ENCODE results near the gene WDR93. TPM values are rescaled to one million over a fixed set of nuclear protein-coding genes. Genes with fewer than 3 reads are reported as not detected.
A peak's percentile ranks its signal among the peaks of the same experiment; 100 is the strongest.

The WDR93 gene
- total and polyA plus RNA-seq, 12 donors = 0.09 to 0.15 (median 0.15) TPM; not detected in 9

DNA sequence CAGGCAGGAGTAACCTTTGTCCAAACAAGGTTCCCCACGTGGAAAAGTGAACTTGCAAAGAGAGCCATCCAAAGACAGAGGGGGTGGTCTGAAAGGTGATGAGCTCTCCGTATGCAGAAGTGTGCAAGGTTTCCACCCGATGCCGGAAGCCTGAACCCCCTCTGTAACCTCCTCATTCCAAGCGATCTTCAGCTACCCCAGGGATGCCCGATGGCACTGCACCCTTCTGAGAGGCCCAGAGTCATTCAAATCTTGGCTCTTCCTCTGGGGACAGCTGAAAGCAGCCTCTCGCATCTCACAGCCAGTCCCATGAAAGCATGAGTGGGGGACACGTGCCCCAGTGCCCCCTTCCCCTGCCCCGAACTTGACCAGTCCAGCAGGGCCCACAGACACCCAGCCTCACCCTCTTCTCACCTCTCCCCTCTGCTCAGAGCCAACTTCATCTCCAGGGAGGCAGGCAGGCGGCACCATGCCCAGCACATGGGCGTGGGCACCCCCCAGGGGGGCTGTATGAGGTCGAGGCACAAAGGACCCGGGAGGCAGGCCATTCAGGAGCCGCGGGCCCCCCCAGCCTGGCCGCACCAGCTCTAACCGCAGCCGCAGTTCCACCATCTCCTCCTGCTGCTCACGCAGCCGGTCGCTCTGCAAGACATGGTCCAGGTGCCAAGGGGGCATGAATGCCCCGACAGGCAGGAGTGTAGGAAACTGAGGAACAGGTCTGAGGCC lies 44.0 kb upstream of the WDR93 start:
- TF ChIP-seq CTCF (IDR thresholded peaks at IDR 0.05) = no peak
- ATAC-seq = peak in 4 of 8 donors; percentile 2 to 28 (median 6)
- peaks cover 0 to 22% (median 0%) of the 10 kb centered on the region in 9 donors for H3K36me3 ChIP-seq
- no peaks in the 10 kb centered on the region for H3K9me3 ChIP-seq
- H3K4me3 ChIP-seq = no peak overlapping the region
- peaks cover 0 to 5% (median 0%) of the 10 kb centered on the region in 7 donors for H3K27me3 ChIP-seq
- no peak for DNase-seq
- 86 to 88% methylated on average over 22 of the region's 22 CpGs for WGBS, 2 donors
- no peak overlapping the region for H3K27ac ChIP-seq
- peaks cover 0 to 12% (median 0%) of the 10 kb centered on the region in 9 donors for H3K4me1 ChIP-seq
- intact Hi-C loops (cut with DNase I) = loop anchor here in 3 of 10 donors (2.0 to 10.0 kb wide), 3 partner anchors 48 to 102 kb away; partner anchors contain the start of genes PEX11A (in 1 of the 3) and WDR93 (in 1 of the 3)

DNA sequence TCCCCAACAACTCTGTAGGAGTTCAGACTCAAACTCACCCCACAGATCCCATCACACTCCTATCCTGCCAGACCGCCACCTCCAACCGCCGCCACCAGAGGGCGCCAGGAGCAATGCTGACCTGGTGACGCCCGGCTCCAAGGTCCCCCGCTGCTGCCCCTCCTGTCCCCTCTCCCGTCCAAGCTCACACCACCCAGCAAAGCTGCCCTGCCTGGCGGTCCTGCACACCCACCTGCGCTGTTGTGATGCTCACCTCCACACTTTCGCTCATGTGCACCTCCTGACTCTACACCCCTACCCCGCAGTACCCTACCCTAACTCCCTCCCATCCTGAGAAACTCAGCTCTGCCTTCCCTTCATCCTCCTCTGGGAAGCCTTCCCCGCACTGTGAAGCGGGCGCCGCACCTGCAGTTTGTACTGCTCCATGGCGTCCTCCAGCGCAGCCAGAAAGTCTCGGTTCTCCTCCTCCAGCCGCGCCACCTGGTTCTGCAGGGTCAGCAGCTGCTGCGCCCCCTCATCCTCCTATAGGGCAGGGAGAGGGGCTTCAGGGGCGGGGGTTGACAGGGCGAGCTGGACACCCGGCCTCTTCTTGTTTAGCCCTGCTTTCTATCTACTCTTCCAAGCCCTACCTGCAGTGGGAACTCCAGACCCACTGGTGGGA lies 43.3 kb upstream of the WDR93 start:
- H3K4me1 ChIP-seq = peaks cover 0 to 12% (median 0%) of the 10 kb centered on the region in 9 donors
- peak; percentile 60 to 87 (median 84) for TF ChIP-seq CTCF (IDR thresholded peaks at IDR 0.05)
- H3K27me3 ChIP-seq = peaks cover 0 to 5% (median 0%) of the 10 kb centered on the region in 7 donors
- no peaks in the 10 kb centered on the region for H3K9me3 ChIP-seq
- 49 to 51% methylated on average over 25 of the region's 25 CpGs for WGBS, 2 donors
- no peak overlapping the region for H3K27ac ChIP-seq
- ATAC-seq (peak; percentile 65 to 83 (median 70)), DNase-seq (peak; percentile 70 to 83)
- H3K36me3 ChIP-seq = peaks cover 0 to 18% (median 0%) of the 10 kb centered on the region in 9 donors
- no peak overlapping the region for H3K4me3 ChIP-seq
- intact Hi-C loops (cut with DNase I) = loop anchor here in 3 of 10 donors (2.0 to 10.0 kb wide), 3 partner anchors 47 to 101 kb away; partner anchors contain the start of genes PEX11A (in 1 of the 3) and WDR93 (in 1 of the 3)

- no peak for DNase-seq
- TF ChIP-seq CTCF (IDR thresholded peaks at IDR 0.05) = no peak
Measured at GRCh38 chr15:89648106-89649012, 42.3 kb upstream of the WDR93 start.

More at GRCh38 chr15:89648106-89649012, 42.3 kb upstream of the WDR93 start:
- intact Hi-C loops (cut with DNase I) = loop anchor here in 2 of 10 donors (5.0 to 10.0 kb wide), 2 partner anchors 46 to 89 kb away; partner anchors contain the start of genes PEX11A (in 1 of the 2) and WDR93 (in 1 of the 2)
- Histone ChIP-seq H3K36me3 (peaks cover 0 to 13% (median 0%) of the 10 kb centered on the region in 9 donors), H3K4me1 (peaks cover 0 to 12% (median 0%) of the 10 kb centered on the region in 9 donors), H3K9me3 (no peaks in the 10 kb centered on the region), H3K27ac (no peak overlapping the region), H3K27me3 (peaks cover 0 to 5% (median 0%) of the 10 kb centered on the region in 7 donors), H3K4me3 (no peak overlapping the region)
- whole genome bisulfite sequencing, 2 donors = 82 to 84% methylated on average over 102 of the region's 102 CpGs
- no peak for ATAC-seq

Data from heart right ventricle (tissue), 16 donors.